WERI-Rb-1 (cell line): ENCODE results near the gene RMND1.

ENCODE experiments used
- DNase-seq: peaks from one replicate; pipeline ENCODE4 v3.0.0-alpha.2; 2020
- H3K27ac ChIP-seq: fragments of 250-450 bp; sonication (Bioruptor Pico); 2 replicates; pipeline ENCODE4 v1.5.1; 2020; ENCODE audit warnings: mild to moderate bottlenecking, moderate library complexity
- H3K27me3 ChIP-seq: fragments of 250-450 bp; sonication (Bioruptor Pico); 2 replicates; pipeline ENCODE4 v1.5.1; 2021; ENCODE audit warnings: mild to moderate bottlenecking, low read depth, moderate library complexity; ENCODE audit not compliant: insufficient read depth, severe bottlenecking
- H3K36me3 ChIP-seq: fragments of 250-450 bp; sonication (Bioruptor Pico); 2 replicates; pipeline ENCODE4 v1.5.1; 2020; ENCODE audit warnings: mild to moderate bottlenecking, moderate library complexity
- H3K4me3 ChIP-seq: 2 replicates; pipeline ENCODE4 v1.5.1; 2011; ENCODE audit warnings: low read depth, mild to moderate bottlenecking, control low read depth, low read length
- H3K9me3 ChIP-seq: fragments of 250-450 bp; sonication (Bioruptor Pico); 2 replicates; pipeline ENCODE4 v1.5.1; 2021; ENCODE audit warnings: mild to moderate bottlenecking, moderate library complexity; ENCODE audit not compliant: severe bottlenecking
- CTCF ChIP-seq: IDR thresholded peaks from 2 replicates; pipeline ENCODE4 v1.5.1; 2011; ENCODE audit warnings: low read depth, mild to moderate bottlenecking, control low read depth, inconsistent platforms, low read length

The RMND1 gene

GRCh38 chr6:151422981-151423380 lies 28.9 kb downstream of the RMND1 start:
- TF ChIP-seq CTCF = no peak
- H3K27ac ChIP-seq = no peak overlapping the region
- no peaks in the 10 kb centered on the region for H3K9me3 ChIP-seq
- H3K4me3 ChIP-seq = no peak overlapping the region
- H3K36me3 ChIP-seq = peaks cover 83% of the 10 kb centered on the region
- DNase-seq = no peak
- H3K27me3 ChIP-seq = no peaks in the 10 kb centered on the region

- no peak for TF ChIP-seq CTCF
- H3K4me3 ChIP-seq = no peak overlapping the region
- no peaks in the 10 kb centered on the region for H3K27me3 ChIP-seq
- H3K36me3 ChIP-seq = peaks cover 86% of the 10 kb centered on the region
- DNase-seq = no peak
- no peaks in the 10 kb centered on the region for H3K9me3 ChIP-seq
- no peak overlapping the region for H3K27ac ChIP-seq
Observed at GRCh38 chr6:151417477-151417876, 34.4 kb downstream of the RMND1 start.

GRCh38 chr6:151414641-151415260 lies 37.2 kb downstream of the RMND1 start:
- H3K27me3 ChIP-seq = no peaks in the 10 kb centered on the region
- no peak overlapping the region for H3K4me3 ChIP-seq
- no peak for DNase-seq
- H3K36me3 ChIP-seq = peaks cover 83% of the 10 kb centered on the region
- no peaks in the 10 kb centered on the region for H3K9me3 ChIP-seq
- H3K27ac ChIP-seq = no peak overlapping the region
- no peak for TF ChIP-seq CTCF

GRCh38 chr6:151413372-151414145 lies 38.4 kb downstream of the RMND1 start:
- TF ChIP-seq CTCF = no peak
- H3K36me3 ChIP-seq = peaks cover 79% of the 10 kb centered on the region
- no peak overlapping the region for H3K4me3 ChIP-seq
- H3K27ac ChIP-seq = no peak overlapping the region
- H3K9me3 ChIP-seq = no peaks in the 10 kb centered on the region
- H3K27me3 ChIP-seq = no peaks in the 10 kb centered on the region
- no peak for DNase-seq

GRCh38 chr6:151412909-151413308 lies 39.0 kb downstream of the RMND1 start:
- H3K27me3 ChIP-seq = no peaks in the 10 kb centered on the region
- no peaks in the 10 kb centered on the region for H3K9me3 ChIP-seq
- peaks cover 79% of the 10 kb centered on the region for H3K36me3 ChIP-seq
- no peak overlapping the region for H3K4me3 ChIP-seq
- no peak for TF ChIP-seq CTCF
- no peak overlapping the region for H3K27ac ChIP-seq
- DNase-seq = no peak

GRCh38 chr6:151409679-151410078 lies 42.2 kb downstream of the RMND1 start:
- no peak for TF ChIP-seq CTCF
- no peaks in the 10 kb centered on the region for H3K9me3 ChIP-seq
- no peak overlapping the region for H3K4me3 ChIP-seq
- no peak for DNase-seq
- H3K27ac ChIP-seq = no peak overlapping the region
- H3K27me3 ChIP-seq = no peaks in the 10 kb centered on the region
- peaks cover 86% of the 10 kb centered on the region for H3K36me3 ChIP-seq
